OCI-LY7 (cell line): Measurements from ENCODE around the gene FIP1L1. TPM values are rescaled to one million over a fixed set of nuclear protein-coding genes. Genes with fewer than 3 reads are reported as not detected.

Experiments used
- BruUV-seq: library from RNA; stranded (reverse); fragments of 400-500 nt; replicated peaks from 2 replicates; lab custom pipeline; 2021; lab: Mats Ljungman, UMichigan
- CTCF ChIA-PET: fragments of 300-600 bp; sonication (Branson Sonifier 250); formaldehyde crosslinking; loops from one replicate; lab custom pipeline; 2022; ENCODE audit warnings: antibody characterized with exemption; ENCODE audit not compliant: unreplicated experiment; lab: Charles Lee
- POLR2A ChIA-PET: fragments of 300-600 bp; sonication (Branson Sonifier 250); formaldehyde crosslinking; loops from one replicate; lab custom pipeline; 2022; ENCODE audit warnings: antibody characterized with exemption; lab: Charles Lee
- DNase-seq: peaks from one replicate; pipeline ENCODE4 v3.0.0-alpha.2; 2015; ENCODE audit warnings: low spot score
- H2AFZ ChIP-seq: fragments of 200-600 bp; sonication (generic), shearing (Covaris generic); 2 replicates; pipeline ENCODE4 v1.6.1; 2014; ENCODE audit warnings: mild to moderate bottlenecking, antibody characterized with exemption, low read length, moderate library complexity
- H3K27ac ChIP-seq: fragments of 200-600 bp; sonication (generic); 2 replicates; pipeline ENCODE4 v1.5.1; 2014; ENCODE audit warnings: mixed run types, low read depth, mild to moderate bottlenecking, moderate library complexity, low read length, inconsistent platforms; ENCODE audit not compliant: poor library complexity, severe bottlenecking
- H3K36me3 ChIP-seq: fragments of 200-600 bp; sonication (generic); 2 replicates; pipeline ENCODE4 v1.6.1; 2014; ENCODE audit warnings: mild to moderate bottlenecking, antibody characterized with exemption, low read length, moderate library complexity, mixed read lengths; ENCODE audit not compliant: insufficient read depth
- H3K4me1 ChIP-seq: fragments of 200-600 bp; sonication (generic); 2 replicates; pipeline ENCODE4 v1.5.1; 2014; ENCODE audit warnings: mild to moderate bottlenecking, low read length; ENCODE audit not compliant: insufficient read depth, poor library complexity, severe bottlenecking
- H3K4me2 ChIP-seq: fragments of 200-600 bp; sonication (generic); 2 replicates; pipeline ENCODE4 v1.6.1; 2014; ENCODE audit warnings: mild to moderate bottlenecking, low read length
- H3K4me3 ChIP-seq: fragments of 200-600 bp; sonication (generic); 2 replicates; pipeline ENCODE4 v1.5.1; 2014; ENCODE audit warnings: mild to moderate bottlenecking, low read depth, low read length; ENCODE audit not compliant: poor library complexity, severe bottlenecking
- H3K79me2 ChIP-seq: fragments of 200-600 bp; sonication (generic); 2 replicates; pipeline ENCODE4 v1.6.1; 2016; ENCODE audit warnings: low read depth, mild to moderate bottlenecking, low read length, moderate library complexity, mixed read lengths; ENCODE audit not compliant: insufficient read depth
- H3K9me2 ChIP-seq: fragments of 200-600 bp; sonication (generic); 2 replicates; pipeline ENCODE4 v1.6.1; 2016; ENCODE audit warnings: mild to moderate bottlenecking, low read length, mixed read lengths; ENCODE audit not compliant: insufficient read depth
- H3K9me3 ChIP-seq: fragments of 200-600 bp; sonication (generic); 2 replicates; pipeline ENCODE4 v1.6.1; 2014; ENCODE audit warnings: mild to moderate bottlenecking, mixed run types, low read length, mixed read lengths
- H4K20me1 ChIP-seq: fragments of 200-600 bp; sonication (generic); 2 replicates; pipeline ENCODE4 v1.6.1; 2014; ENCODE audit warnings: mild to moderate bottlenecking, antibody characterized with exemption, low read length, moderate library complexity, mixed read lengths; ENCODE audit not compliant: insufficient read depth
- CTCF ChIP-seq: fragments of 200-600 bp; sonication (generic); conservative IDR thresholded peaks from 2 replicates; pipeline ENCODE4 v1.5.1; 2014; ENCODE audit warnings: mild to moderate bottlenecking, antibody characterized with exemption, low read length, moderate library complexity, mixed read lengths
- EZH2phosphoT487 ChIP-seq: fragments of 200-600 bp; sonication (generic); IDR thresholded peaks from 2 replicates; pipeline ENCODE4 v1.6.1; 2018; ENCODE audit warnings: low read depth, borderline replicate concordance, mild to moderate bottlenecking, mixed run types, antibody characterized with exemption, low read length, moderate library complexity, mixed read lengths
- intact Hi-C: fragments of 100-400 bp; cut with micrococcal nuclease; formaldehyde crosslinking; loops from one replicate; pipeline ENCODE4 v1.10.0; 2022; ENCODE audit not compliant: unreplicated experiment
- total RNA-seq, 2 experiments: library from RNA; depleted of rRNA in 1 of 2; stranded (reverse); fragments of >200 nt in 1 of 2; shearing (Covaris generic) in 1 of 2; gene quantifications; 2 replicates each; pipeline ENCODE4 v1.2.3, GENCODE V29; 2014 to 2022

Gene FIP1L1
- total RNA-seq, 2 experiments from 2014 or later: 73.2 to 86.9 TPM

GRCh38 chr4:53508446-53508845, 131.0 kb downstream of the FIP1L1 start:
- no peak for DNase-seq
- Histone ChIP-seq H3K27ac (no peak overlapping the region), H3K4me1 (no peaks in the 10 kb centered on the region), H4K20me1 (no peaks in the 10 kb centered on the region), H2AFZ (no peak overlapping the region), H3K4me3 (no peak overlapping the region), H3K9me2 (no peaks in the 10 kb centered on the region), H3K9me3 (no peaks in the 10 kb centered on the region), H3K4me2 (no peak overlapping the region), H3K36me3 (no peaks in the 10 kb centered on the region), H3K79me2 (no peaks in the 10 kb centered on the region)
- POLR2A ChIA-PET: interaction anchor here (0.7 to 1.4 kb wide), 2 partner anchors 10 to 566 kb away, joined by 3 read pairs; no protein-coding TSS in a partner anchor
- no TSS peak for BruUV-seq
- CTCF ChIA-PET: no interaction called here
- intact Hi-C loops: no loop called here
- TF ChIP-seq EZH2phosphoT487 (no peak), CTCF (no peak)

GRCh38 chr4:53510321-53510720, 132.9 kb downstream of the FIP1L1 start:
- BruUV-seq: no TSS peak
- H4K20me1 ChIP-seq: no peaks in the 10 kb centered on the region
- H3K79me2 ChIP-seq: no peaks in the 10 kb centered on the region
- TF ChIP-seq EZH2phosphoT487 (no peak), CTCF (no peak)
- H3K9me3 ChIP-seq: no peaks in the 10 kb centered on the region
- H3K9me2 ChIP-seq: no peaks in the 10 kb centered on the region
- ChIA-PET POLR2A (interaction anchor here (0.7 kb wide), 1 partner anchor 457 kb away, joined by 4 read pairs; no protein-coding TSS in a partner anchor), CTCF (no interaction called here)
- H3K4me3 ChIP-seq: no peak overlapping the region
- intact Hi-C loops: no loop called here
- no peaks in the 10 kb centered on the region for H3K4me1 ChIP-seq
- H3K36me3 ChIP-seq: no peaks in the 10 kb centered on the region
- H3K27ac ChIP-seq: no peak overlapping the region
- no peak overlapping the region for H2AFZ ChIP-seq
- H3K4me2 ChIP-seq: no peak overlapping the region
- DNase-seq: no peak

Other genes with a start within 250 kb of the FIP1L1 start
- gene SCFD2, start 11.6 kb upstream of the FIP1L1 start, total RNA-seq (2014; rRNA removed; shearing (Covaris generic)): 52.0 and 52.9 TPM in 2 replicates
- gene SCFD2, start 11.6 kb upstream of the FIP1L1 start, total RNA-seq (2022): 26.2 and 27.2 TPM in 2 replicates
- not detected in 2 replicates for gene LNX1, start 213.8 kb downstream of the FIP1L1 start, total RNA-seq (2014; rRNA removed; shearing (Covaris generic))
- not detected in 2 replicates for gene LNX1, start 213.8 kb downstream of the FIP1L1 start, total RNA-seq (2022)